Psoas muscle (tissue), 8 donors: ENCODE results near the gene RBKS. TPM values are rescaled to one million over a fixed set of nuclear protein-coding genes. Genes with fewer than 3 reads are reported as not detected.

Source experiments
- ATAC-seq, 4 donors: fragments of 200-7000 bp; cut with Tn5 transposase; one replicate each; pipeline ENCODE4 v1.9.1; 2020; ENCODE audit warnings: moderate library complexity in 3 of 4, mild to moderate bottlenecking in 2 of 4
- DNase-seq, 2 donors: peaks; one replicate each; pipeline ENCODE4 v3.0.0-alpha.2; 2020
- H3K27ac ChIP-seq: fragments of 200-600 bp; one replicate; pipeline ENCODE4 v1.8.0; 2022
- H3K27me3 ChIP-seq, 3 donors: fragments of 200-600 bp in 1 of 3; one replicate each; pipeline versions ENCODE4 v1.6.1 to v1.8.0; 2013 to 2022; ENCODE audit warnings: low read length in 2 of 3, mild to moderate bottlenecking in 2 of 3, moderate library complexity in 1 of 3; ENCODE audit not compliant: insufficient read depth in 3 of 3
- H3K36me3 ChIP-seq, 2 donors: fragments of 200-600 bp in 1 of 2; one replicate each; pipeline versions ENCODE4 v1.6.1 to v1.8.0; 2013 to 2022; ENCODE audit warnings: low read depth in 1 of 2, mild to moderate bottlenecking in 1 of 2, moderate library complexity in 1 of 2; ENCODE audit not compliant: insufficient read depth in 1 of 2
- H3K4me1 ChIP-seq: fragments of 200-600 bp; one replicate; pipeline ENCODE4 v1.8.0; 2022
- H3K4me3 ChIP-seq: fragments of 200-600 bp; one replicate; pipeline ENCODE4 v1.8.0; 2022; ENCODE audit warnings: mild to moderate bottlenecking
- H3K9me3 ChIP-seq: fragments of 200-600 bp; one replicate; pipeline ENCODE4 v1.8.0; 2022
- CTCF ChIP-seq: fragments of 200-600 bp; IDR thresholded peaks from one replicate; pipeline ENCODE4 v1.8.0; 2022; ENCODE audit warnings: antibody characterized with exemption
- WGBS, 3 donors: extraction: QIAGEN DNeasy Blood & Tissue Kit; methylation state at CpG; one replicate each; pipeline versions ENCODE4 v1.1.6 to v1.1.7; 2013; 5-methylcytosine and 5-hydroxymethylcytosine counted together
- intact Hi-C, 2 donors: fragments of 100-400 bp; cut with DNase I; formaldehyde crosslinking; loops; one replicate each; pipeline versions ENCODE4 v1.11.0 to v1.14.2; 2022
- polyA plus RNA-seq, 3 donors: library from polyadenylated mRNA; stranded (reverse); fragments of 200-250 nt; gene quantifications; one replicate each; pipeline ENCODE4 v1.2.3, GENCODE V29; 2013
- total RNA-seq, 4 donors: library from RNA; stranded (reverse); fragmentation: NEBNext Ultra II Directional in 2 of 4; extraction: Animal tissue kit (Norgen Biotek cat#: 25700) in 2 of 4; gene quantifications; one replicate each; pipeline versions ENCODE4 v1.2.1 to v1.2.4, GENCODE V29; 2021 to 2023
- donor health status: healthy with polysubstance abuse.
- donor health status: DM: no; HTN: no; CAD: no; lungs with moderate emphysema.
- donor health status: Bipolar disorder and iron deficiency.
- donor health status: healthy.
- donor health status: DM: yes; HTN: yes; CAD: no.
- donor health status: DM: no; HTN: no; CAD: no.
- donor health status: DM: no; HTN: no; CAD: no.
- donor health status: DM: yes; HTN: yes; CAD: no.

The RBKS gene
- total and polyA plus RNA-seq, 7 donors, result 3.5 to 7.3 (median 4.1) TPM

- intact Hi-C loops, result no loop called here
- no peak for ATAC-seq
Measured at GRCh38 chr2:27739058-27739373, 151.2 kb downstream of the RBKS start.

GRCh38 chr2:27738349-27739057, 151.7 kb downstream of the RBKS start:
- no peaks in the 10 kb centered on the region for H3K36me3 ChIP-seq
- H3K9me3 ChIP-seq, result no peaks in the 10 kb centered on the region
- no peak for DNase-seq
- H3K4me1 ChIP-seq, result peaks cover 13% of the 10 kb centered on the region
- 86 to 88% (median 87%) methylated on average over 13 of the region's 13 CpGs for WGBS, 3 donors
- ATAC-seq, result no peak
- no peak for TF ChIP-seq CTCF
- intact Hi-C loops, result no loop called here
- no peak overlapping the region for H3K4me3 ChIP-seq
- H3K27me3 ChIP-seq, result no peaks in the 10 kb centered on the region
- no peak overlapping the region for H3K27ac ChIP-seq

More at GRCh38 chr2:27739058-27739373, 151.2 kb downstream of the RBKS start:
- Histone ChIP-seq H3K36me3 (no peaks in the 10 kb centered on the region), H3K9me3 (no peaks in the 10 kb centered on the region), H3K27me3 (no peaks in the 10 kb centered on the region), H3K27ac (no peak overlapping the region), H3K4me3 (no peak overlapping the region), H3K4me1 (peaks cover 13% of the 10 kb centered on the region)
- no peak for DNase-seq
- WGBS, 3 donors, result 94 to 99% (median 99%) methylated on average over 4 of the region's 4 CpGs
- no peak for TF ChIP-seq CTCF

- no peaks in the 10 kb centered on the region for H3K36me3 ChIP-seq
- peaks cover 13% of the 10 kb centered on the region for H3K4me1 ChIP-seq
- no peaks in the 10 kb centered on the region for H3K27me3 ChIP-seq
- peak overlapping the region; percentile 33 for H3K27ac ChIP-seq
- no peaks in the 10 kb centered on the region for H3K9me3 ChIP-seq
- DNase-seq (peak in 1 of 2 donors; percentile 42), ATAC-seq (peak in 3 of 4 donors; percentile 5 to 34 (median 19))
- no peak for TF ChIP-seq CTCF
- H3K4me3 ChIP-seq, result no peak overlapping the region
- intact Hi-C loops, result no loop called here
- WGBS, 3 donors, result 68 to 77% (median 71%) methylated on average over 7 of the region's 7 CpGs
Measured at GRCh38 chr2:27737676-27738348, 152.4 kb downstream of the RBKS start.

- no peak for TF ChIP-seq CTCF
- intact Hi-C loops, result no loop called here
- Histone ChIP-seq H3K36me3 (no peaks in the 10 kb centered on the region), H3K27me3 (no peaks in the 10 kb centered on the region), H3K27ac (no peak overlapping the region), H3K4me1 (peaks cover 13% of the 10 kb centered on the region), H3K9me3 (no peaks in the 10 kb centered on the region), H3K4me3 (no peak overlapping the region)
- DNase-seq, result no peak
- 86 to 94% (median 87%) methylated on average over 6 of the region's 6 CpGs for WGBS, 3 donors
- ATAC-seq, result no peak
Measured at GRCh38 chr2:27736890-27737204, 153.3 kb downstream of the RBKS start.
